Parathyroid adenoma (tissue), 2 donors: ENCODE data around the gene DOCK4.
A peak's percentile ranks its signal among the peaks of the same experiment; 100 is the strongest.

Experiments
- H2AFZ ChIP-seq: fragments of 300-600 bp; sonication (generic); one replicate; pipeline ENCODE4 v1.7.0; 2017; ENCODE audit warnings: antibody characterized with exemption, mild to moderate bottlenecking
- H3K27ac ChIP-seq: fragments of 300-600 bp; sonication (generic); one replicate; pipeline ENCODE4 v1.7.0; 2017
- H3K27me3 ChIP-seq: fragments of 300-600 bp; sonication (generic); one replicate; pipeline ENCODE4 v1.7.0; 2017; ENCODE audit warnings: low read length; ENCODE audit not compliant: control insufficient read depth, insufficient read depth
- H3K36me3 ChIP-seq: fragments of 300-600 bp; sonication (generic); one replicate; pipeline ENCODE4 v1.7.0; 2017; ENCODE audit warnings: low read length; ENCODE audit not compliant: control insufficient read depth, insufficient read depth
- H3K4me1 ChIP-seq: fragments of 300-600 bp; sonication (generic); one replicate; pipeline ENCODE4 v1.7.0; 2017; ENCODE audit warnings: control low read depth
- H3K4me2 ChIP-seq: fragments of 300-600 bp; sonication (generic); one replicate; pipeline ENCODE4 v1.7.0; 2017; ENCODE audit warnings: low read length
- H3K4me3 ChIP-seq: fragments of 300-600 bp; sonication (generic); one replicate; pipeline ENCODE4 v1.7.0; 2017; ENCODE audit warnings: low read depth, low read length
- H3K79me2 ChIP-seq: fragments of 300-600 bp; sonication (generic); one replicate; pipeline ENCODE4 v1.7.0; 2017; ENCODE audit warnings: control low read depth
- H3K9ac ChIP-seq: fragments of 300-600 bp; sonication (generic); one replicate; pipeline ENCODE4 v1.7.0; 2017; ENCODE audit warnings: mild to moderate bottlenecking
- H3K9me3 ChIP-seq: fragments of 300-600 bp; sonication (generic); one replicate; pipeline ENCODE4 v1.7.0; 2017; ENCODE audit warnings: low read length; ENCODE audit not compliant: control insufficient read depth
- TF ChIP-seq, protein P1 (sequence below): fragments of 300-600 bp; sonication (generic); IDR thresholded peaks from one replicate; pipeline ENCODE4 v1.7.0; 2017; ENCODE audit warnings: antibody characterized with exemption, mild to moderate bottlenecking
- donor health status: primary hyperparathyroidism.

The DOCK4 gene

DNA sequence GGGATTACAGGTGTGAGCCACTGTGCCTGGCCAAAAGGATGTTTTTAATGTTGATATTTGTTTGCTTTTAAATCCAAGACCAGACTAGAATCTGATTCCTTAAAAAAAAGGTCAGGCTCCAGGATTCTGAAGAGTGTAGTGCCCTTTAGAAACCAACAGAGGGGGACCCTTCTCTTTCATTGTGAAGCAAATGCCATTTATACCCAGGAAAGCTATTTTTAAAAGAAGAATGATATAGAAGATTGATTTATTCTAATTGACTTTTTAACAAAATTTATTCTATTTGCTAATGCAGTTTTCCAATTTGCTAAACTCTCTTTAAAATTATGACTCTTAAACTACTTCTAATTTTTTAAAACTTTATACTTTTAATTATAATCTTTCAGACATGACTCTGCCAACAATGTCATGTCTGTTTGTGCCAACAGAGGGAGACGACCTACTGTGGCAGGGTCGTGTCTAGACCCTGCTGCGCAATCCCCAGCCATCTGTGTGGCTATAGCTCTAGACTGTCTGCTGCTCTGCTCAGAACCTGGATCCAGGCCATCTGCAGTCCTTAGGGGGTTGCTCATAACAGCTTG lies 442.9 kb downstream of the DOCK4 start:
- Histone ChIP-seq H3K9ac (no peak overlapping the region), H2AFZ (no peak overlapping the region), H3K27me3 (no peaks in the 10 kb centered on the region), H3K9me3 (no peaks in the 10 kb centered on the region), H3K4me1 (peaks cover 4% of the 10 kb centered on the region), H3K4me2 (no peak overlapping the region), H3K4me3 (no peak overlapping the region), H3K36me3 (no peaks in the 10 kb centered on the region), H3K27ac (no peak overlapping the region), H3K79me2 (no peaks in the 10 kb centered on the region)
- TF ChIP-seq, protein P1, sequence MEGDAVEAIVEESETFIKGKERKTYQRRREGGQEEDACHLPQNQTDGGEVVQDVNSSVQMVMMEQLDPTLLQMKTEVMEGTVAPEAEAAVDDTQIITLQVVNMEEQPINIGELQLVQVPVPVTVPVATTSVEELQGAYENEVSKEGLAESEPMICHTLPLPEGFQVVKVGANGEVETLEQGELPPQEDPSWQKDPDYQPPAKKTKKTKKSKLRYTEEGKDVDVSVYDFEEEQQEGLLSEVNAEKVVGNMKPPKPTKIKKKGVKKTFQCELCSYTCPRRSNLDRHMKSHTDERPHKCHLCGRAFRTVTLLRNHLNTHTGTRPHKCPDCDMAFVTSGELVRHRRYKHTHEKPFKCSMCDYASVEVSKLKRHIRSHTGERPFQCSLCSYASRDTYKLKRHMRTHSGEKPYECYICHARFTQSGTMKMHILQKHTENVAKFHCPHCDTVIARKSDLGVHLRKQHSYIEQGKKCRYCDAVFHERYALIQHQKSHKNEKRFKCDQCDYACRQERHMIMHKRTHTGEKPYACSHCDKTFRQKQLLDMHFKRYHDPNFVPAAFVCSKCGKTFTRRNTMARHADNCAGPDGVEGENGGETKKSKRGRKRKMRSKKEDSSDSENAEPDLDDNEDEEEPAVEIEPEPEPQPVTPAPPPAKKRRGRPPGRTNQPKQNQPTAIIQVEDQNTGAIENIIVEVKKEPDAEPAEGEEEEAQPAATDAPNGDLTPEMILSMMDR, result peak; percentile 48

DNA sequence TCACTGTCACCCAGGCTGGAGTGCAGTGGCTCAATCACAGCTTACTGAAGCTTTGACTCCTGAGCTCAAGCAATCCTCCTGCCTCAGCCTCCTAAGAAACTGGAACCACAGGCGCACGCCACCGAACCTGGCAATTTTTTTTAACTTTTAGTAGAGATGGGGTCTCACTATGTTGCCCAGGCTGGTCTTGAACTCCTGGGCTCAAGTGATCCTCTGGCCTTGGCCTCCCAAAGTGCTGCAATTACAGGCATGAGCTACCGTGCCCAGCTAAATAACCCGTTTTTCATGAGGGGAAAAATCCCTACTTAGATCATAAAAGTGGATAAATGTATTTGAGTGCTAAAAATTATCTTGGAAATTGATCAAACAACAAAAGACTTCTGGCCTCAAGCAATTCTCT lies 443.4 kb downstream of the DOCK4 start:
- TF ChIP-seq, protein P1, result no peak
- Histone ChIP-seq H3K27ac (no peak overlapping the region), H3K4me3 (no peak overlapping the region)

DNA sequence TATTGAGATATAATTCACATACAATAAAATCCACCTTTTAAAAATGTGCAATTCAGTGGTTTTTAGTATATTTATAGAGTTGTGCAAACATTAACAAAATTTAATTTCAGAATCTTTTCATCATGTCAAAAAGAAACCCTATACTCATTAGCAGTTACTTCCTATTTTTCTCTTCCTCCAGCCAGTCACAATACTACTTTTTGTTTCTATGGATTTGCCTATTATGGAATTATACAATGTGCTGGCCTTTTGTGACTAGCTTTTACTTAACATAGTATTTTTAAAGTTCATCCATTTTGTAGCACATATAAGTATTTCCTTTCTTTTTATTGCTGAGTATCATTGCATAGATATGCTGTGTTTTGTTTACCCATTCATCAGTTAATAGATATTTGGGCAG lies 444.0 kb downstream of the DOCK4 start:
- no peak overlapping the region for H3K9ac ChIP-seq
- TF ChIP-seq, protein P1, result no peak
- no peaks in the 10 kb centered on the region for H3K36me3 ChIP-seq
- H3K27me3 ChIP-seq, result no peaks in the 10 kb centered on the region
- no peak overlapping the region for H2AFZ ChIP-seq
- no peak overlapping the region for H3K4me2 ChIP-seq
- no peaks in the 10 kb centered on the region for H3K9me3 ChIP-seq
- peaks cover 4% of the 10 kb centered on the region for H3K4me1 ChIP-seq
- H3K27ac ChIP-seq, result no peak overlapping the region
- H3K4me3 ChIP-seq, result no peak overlapping the region
- no peaks in the 10 kb centered on the region for H3K79me2 ChIP-seq

More for the DNA sequence above, 443.4 kb downstream of the DOCK4 start:
- H3K9ac ChIP-seq, result no peak overlapping the region
- H3K36me3 ChIP-seq, result no peaks in the 10 kb centered on the region
- H3K27me3 ChIP-seq, result no peaks in the 10 kb centered on the region
- H3K9me3 ChIP-seq, result no peaks in the 10 kb centered on the region
- H3K4me1 ChIP-seq, result peaks cover 4% of the 10 kb centered on the region
- H3K79me2 ChIP-seq, result no peaks in the 10 kb centered on the region
- H3K4me2 ChIP-seq, result no peak overlapping the region
- no peak overlapping the region for H2AFZ ChIP-seq

DNA sequence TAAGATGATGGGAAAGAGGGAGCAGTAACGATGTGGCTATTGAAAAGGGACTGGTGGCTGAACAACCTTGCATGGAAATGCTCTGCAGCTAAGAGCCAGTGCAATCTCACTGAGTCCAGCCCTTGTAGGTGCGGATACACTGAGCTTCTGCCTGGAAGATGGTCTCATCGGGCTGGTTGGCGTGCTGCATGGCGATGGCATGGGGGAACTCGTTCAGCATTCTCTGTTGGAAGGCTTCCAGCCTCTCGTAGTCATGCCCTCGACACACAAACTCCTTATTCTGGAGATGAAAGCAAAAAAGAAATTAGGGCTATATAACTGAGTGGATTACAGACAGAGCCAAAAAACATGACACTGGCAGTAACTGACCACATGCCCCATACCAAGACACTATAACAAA lies 446.2 kb downstream of the DOCK4 start:
- H3K36me3 ChIP-seq, result no peaks in the 10 kb centered on the region
- H3K9ac ChIP-seq, result no peak overlapping the region
- H2AFZ ChIP-seq, result no peak overlapping the region
- no peak overlapping the region for H3K4me3 ChIP-seq
- no peaks in the 10 kb centered on the region for H3K9me3 ChIP-seq
- H3K27ac ChIP-seq, result no peak overlapping the region
- no peak overlapping the region for H3K4me2 ChIP-seq
- no peaks in the 10 kb centered on the region for H3K27me3 ChIP-seq
- peaks cover 4% of the 10 kb centered on the region for H3K4me1 ChIP-seq
- H3K79me2 ChIP-seq, result no peaks in the 10 kb centered on the region
- TF ChIP-seq, protein P1, result no peak

DNA sequence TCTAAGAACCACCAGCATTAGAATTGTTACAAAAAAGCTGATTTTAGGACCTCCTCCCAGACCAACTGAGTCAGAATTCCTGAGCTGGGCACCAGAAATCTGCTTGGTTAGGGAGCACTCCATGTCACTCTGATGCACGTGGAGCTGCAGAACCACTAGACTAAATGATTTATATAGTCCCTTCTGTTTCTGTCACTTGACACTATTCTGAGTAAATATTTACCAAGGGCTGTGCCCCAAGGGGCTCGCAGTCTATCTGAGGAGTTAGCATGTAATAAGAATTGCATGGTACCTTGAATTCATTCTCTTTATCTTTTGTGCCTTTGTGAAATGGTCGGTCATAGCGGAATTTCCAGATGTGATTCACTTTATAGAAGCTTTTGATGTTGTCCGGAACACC lies 447.9 kb downstream of the DOCK4 start:
- Histone ChIP-seq H3K4me3 (no peak overlapping the region), H3K36me3 (no peaks in the 10 kb centered on the region), H3K79me2 (no peaks in the 10 kb centered on the region), H3K9ac (no peak overlapping the region), H2AFZ (no peak overlapping the region), H3K9me3 (no peaks in the 10 kb centered on the region), H3K4me1 (peaks cover 4% of the 10 kb centered on the region), H3K27me3 (no peaks in the 10 kb centered on the region), H3K27ac (no peak overlapping the region), H3K4me2 (no peak overlapping the region)
- TF ChIP-seq, protein P1, result no peak
